CD8-positive, alpha-beta memory T cell (primary cell): ENCODE data around the gene GGACT. TPM values are rescaled to one million over a fixed set of nuclear protein-coding genes. Genes with fewer than 3 reads are reported as not detected.

Experiments
- CTCF ChIA-PET: fragments of 350-600 bp; sonication (Branson Sonifier 250); formaldehyde crosslinking; loops from one replicate; lab custom pipeline; 2021; ENCODE audit warnings: antibody characterized with exemption; lab: Charles Lee
- POLR2A ChIA-PET: fragments of 350-600 bp; sonication (Branson Sonifier 250); formaldehyde crosslinking; loops from one replicate; lab custom pipeline; 2021; ENCODE audit warnings: antibody characterized with exemption; lab: Charles Lee
- DNase-seq, 5 donors: peaks; one replicate each; pipeline versions ENCODE4 v3.0.0 to v3.0.0-alpha.2; 2020 to 2022; ENCODE audit warnings: mixed read lengths in 1 of 5
- H3K27ac ChIP-seq: one replicate; pipeline ENCODE4 v1.7.0; 2013; ENCODE audit warnings: low read depth, mild to moderate bottlenecking, low read length, moderate library complexity
- H3K27me3 ChIP-seq: 2 replicates; pipeline ENCODE4 v1.7.0; 2013; ENCODE audit warnings: low read length, mild to moderate bottlenecking; ENCODE audit not compliant: insufficient read depth, poor library complexity, severe bottlenecking
- H3K36me3 ChIP-seq: 2 replicates; pipeline ENCODE4 v1.7.0; 2013; ENCODE audit warnings: mild to moderate bottlenecking, low read length, moderate library complexity; ENCODE audit not compliant: insufficient read depth
- H3K4me1 ChIP-seq: 2 replicates; pipeline ENCODE4 v1.7.0; 2013; ENCODE audit warnings: mild to moderate bottlenecking, low read length, moderate library complexity; ENCODE audit not compliant: insufficient read depth
- H3K4me3 ChIP-seq: 2 replicates; pipeline ENCODE4 v1.7.0; 2013; ENCODE audit warnings: mild to moderate bottlenecking, low read length
- H3K9me3 ChIP-seq: 2 replicates; pipeline ENCODE4 v1.7.0; 2013; ENCODE audit warnings: mild to moderate bottlenecking, low read length
- H3K27ac Mint-ChIP-seq, 8 donors: one replicate each; pipeline ENCODE4 v1.8.0; 2020 to 2021; ENCODE audit warnings: mixed read lengths in 8 of 8, mild to moderate bottlenecking in 6 of 8, inconsistent platforms in 3 of 8, moderate library complexity in 3 of 8
- H3K27me3 Mint-ChIP-seq, 2 donors: one replicate each; pipeline ENCODE4 v1.8.0; 2020 to 2021; ENCODE audit warnings: mixed read lengths in 2 of 2, mild to moderate bottlenecking in 1 of 2, moderate library complexity in 1 of 2
- H3K36me3 Mint-ChIP-seq, 3 donors: one replicate each; pipeline ENCODE4 v1.8.0; 2020 to 2021; ENCODE audit warnings: mixed read lengths in 3 of 3, inconsistent platforms in 1 of 3, mild to moderate bottlenecking in 1 of 3
- H3K4me1 Mint-ChIP-seq, 3 donors: one replicate each; pipeline ENCODE4 v1.8.0; 2020 to 2021; ENCODE audit warnings: mixed read lengths in 3 of 3, inconsistent platforms in 1 of 3, mild to moderate bottlenecking in 1 of 3
- H3K4me3 Mint-ChIP-seq, 7 donors: one replicate each; pipeline ENCODE4 v1.8.0; 2020 to 2021; ENCODE audit warnings: mixed read lengths in 7 of 7, mild to moderate bottlenecking in 6 of 7, moderate library complexity in 4 of 7, inconsistent platforms in 2 of 7
- H3K9me3 Mint-ChIP-seq, 5 donors: one replicate each; pipeline ENCODE4 v1.8.0; 2020 to 2022; ENCODE audit warnings: mixed read lengths in 5 of 5, mild to moderate bottlenecking in 3 of 5, moderate library complexity in 2 of 5, inconsistent platforms in 1 of 5
- polyA plus RNA-seq: library from polyadenylated mRNA; unstranded; fragments of 300-500 nt; fragmentation: Illumina TruSeq; gene quantifications from one replicate; pipeline ENCODE4 v1.2.3, GENCODE V29; 2021
- total RNA-seq, 2 experiments: library from RNA; stranded (reverse); gene quantifications; one replicate each; pipeline ENCODE4 v1.2.3, GENCODE V29; 2021

Gene GGACT
- total and polyA plus RNA-seq, 3 experiments from 2014 or later, result 4.9 to 9.2 (median 5.7) TPM

DNA sequence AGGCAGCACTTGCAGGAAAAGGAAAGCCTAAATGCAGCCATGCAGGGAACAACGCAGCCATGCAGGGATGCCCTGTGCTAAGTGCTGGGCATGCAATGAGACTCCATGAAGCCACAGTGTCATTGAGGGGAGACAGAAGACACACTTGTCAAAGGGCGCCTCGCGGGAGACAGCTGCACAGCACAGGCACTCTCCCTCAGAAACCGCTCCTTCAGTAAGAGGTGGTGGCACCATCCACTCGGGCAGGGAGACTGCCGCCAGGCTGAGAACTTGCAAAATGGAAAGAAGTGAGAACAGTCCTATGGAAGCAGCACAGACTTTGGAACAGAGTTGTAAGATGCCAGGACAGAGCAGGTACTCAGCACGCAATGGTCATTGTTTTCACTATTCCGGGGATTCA, 51.1 kb downstream of the GGACT start:
- Mint-ChIP-seq H3K4me1 (peaks cover 15 to 29% (median 29%) of the 10 kb centered on the region in 3 donors), H3K27me3 (no peaks in the 10 kb centered on the region), H3K36me3 (peaks cover 7 to 19% (median 11%) of the 10 kb centered on the region in 3 donors), H3K27ac (peak overlapping the region in 1 of 8 donors; percentile 43), H3K4me3 (peak overlapping the region in 2 of 7 donors; percentile 0 to 15), H3K9me3 (no peaks in the 10 kb centered on the region)
- ChIA-PET CTCF (no interaction called here), POLR2A (no interaction called here)
- no peak overlapping the region for H3K4me3 ChIP-seq
- H3K36me3 ChIP-seq, result no peaks in the 10 kb centered on the region
- DNase-seq, result no peak
- peaks cover 17% of the 10 kb centered on the region for H3K4me1 ChIP-seq
- no peaks in the 10 kb centered on the region for H3K9me3 ChIP-seq
- H3K27me3 ChIP-seq, result no peaks in the 10 kb centered on the region
- no peak overlapping the region for H3K27ac ChIP-seq

DNA sequence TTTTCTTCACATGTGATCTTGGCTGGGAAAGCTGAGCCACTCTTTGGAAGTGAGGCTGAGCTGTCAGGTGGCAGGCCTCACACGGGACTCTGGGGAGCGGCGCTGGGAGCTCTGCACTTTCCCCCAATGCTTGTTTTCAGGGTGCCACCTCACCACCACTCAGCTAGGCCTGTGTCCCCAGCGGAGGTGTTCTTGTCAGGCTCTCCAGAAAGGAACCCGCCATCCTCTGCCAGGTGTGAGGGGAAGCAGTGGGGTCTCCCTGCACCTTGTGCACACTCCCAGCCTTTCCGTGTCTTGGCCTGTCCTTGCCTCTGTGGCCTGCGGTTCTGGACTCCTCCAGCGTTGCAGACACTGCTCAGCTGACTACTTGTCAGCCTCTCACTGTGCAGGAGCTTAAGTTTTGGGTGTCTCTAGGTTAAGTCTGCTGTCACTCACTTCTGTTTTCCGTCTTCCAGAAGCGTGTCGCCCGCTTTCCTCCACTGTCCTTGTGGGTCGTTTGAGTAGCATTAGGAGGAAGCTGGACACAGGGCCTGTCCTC, 51.9 kb downstream of the GGACT start:
- Mint-ChIP-seq H3K36me3 (peaks cover 7 to 20% (median 11%) of the 10 kb centered on the region in 3 donors), H3K9me3 (no peaks in the 10 kb centered on the region), H3K4me1 (peaks cover 15 to 29% (median 25%) of the 10 kb centered on the region in 3 donors), H3K4me3 (no peak overlapping the region), H3K27me3 (no peaks in the 10 kb centered on the region), H3K27ac (peak overlapping the region in 1 of 8 donors; percentile 31)
- Histone ChIP-seq H3K4me1 (peaks cover 17% of the 10 kb centered on the region), H3K27ac (no peak overlapping the region), H3K9me3 (no peaks in the 10 kb centered on the region), H3K27me3 (no peaks in the 10 kb centered on the region), H3K4me3 (no peak overlapping the region), H3K36me3 (no peaks in the 10 kb centered on the region)
- POLR2A ChIA-PET, result no interaction called here
- CTCF ChIA-PET, result no interaction called here
- DNase-seq, result no peak

- Histone ChIP-seq H3K27ac (no peak overlapping the region), H3K27me3 (no peaks in the 10 kb centered on the region), H3K4me3 (no peak overlapping the region), H3K36me3 (no peaks in the 10 kb centered on the region), H3K4me1 (peaks cover 17% of the 10 kb centered on the region), H3K9me3 (no peaks in the 10 kb centered on the region)
- H3K4me1 Mint-ChIP-seq, result peaks cover 15 to 29% (median 25%) of the 10 kb centered on the region in 3 donors
- H3K36me3 Mint-ChIP-seq, result peaks cover 6 to 23% (median 13%) of the 10 kb centered on the region in 3 donors
- CTCF ChIA-PET, result no interaction called here
- DNase-seq, result no peak
- no peak overlapping the region for H3K27ac Mint-ChIP-seq
- H3K27me3 Mint-ChIP-seq, result no peaks in the 10 kb centered on the region
- POLR2A ChIA-PET, result no interaction called here
- no peak overlapping the region for H3K4me3 Mint-ChIP-seq
- H3K9me3 Mint-ChIP-seq, result no peaks in the 10 kb centered on the region
Observed at GRCh38 chr13:100535426-100536135, 53.0 kb downstream of the GGACT start.

GRCh38 chr13:100534911-100535310, 53.7 kb downstream of the GGACT start:
- H3K4me3 ChIP-seq, result no peak overlapping the region
- POLR2A ChIA-PET, result no interaction called here
- no peaks in the 10 kb centered on the region for H3K9me3 Mint-ChIP-seq
- H3K36me3 ChIP-seq, result no peaks in the 10 kb centered on the region
- no peaks in the 10 kb centered on the region for H3K27me3 Mint-ChIP-seq
- no peak for DNase-seq
- CTCF ChIA-PET, result no interaction called here
- no peaks in the 10 kb centered on the region for H3K27me3 ChIP-seq
- H3K9me3 ChIP-seq, result no peaks in the 10 kb centered on the region
- H3K4me1 Mint-ChIP-seq, result peaks cover 15 to 29% (median 25%) of the 10 kb centered on the region in 3 donors
- H3K4me1 ChIP-seq, result peaks cover 17% of the 10 kb centered on the region
- H3K4me3 Mint-ChIP-seq, result no peak overlapping the region
- H3K36me3 Mint-ChIP-seq, result peaks cover 3 to 20% (median 12%) of the 10 kb centered on the region in 3 donors
- no peak overlapping the region for H3K27ac Mint-ChIP-seq
- H3K27ac ChIP-seq, result no peak overlapping the region

DNA sequence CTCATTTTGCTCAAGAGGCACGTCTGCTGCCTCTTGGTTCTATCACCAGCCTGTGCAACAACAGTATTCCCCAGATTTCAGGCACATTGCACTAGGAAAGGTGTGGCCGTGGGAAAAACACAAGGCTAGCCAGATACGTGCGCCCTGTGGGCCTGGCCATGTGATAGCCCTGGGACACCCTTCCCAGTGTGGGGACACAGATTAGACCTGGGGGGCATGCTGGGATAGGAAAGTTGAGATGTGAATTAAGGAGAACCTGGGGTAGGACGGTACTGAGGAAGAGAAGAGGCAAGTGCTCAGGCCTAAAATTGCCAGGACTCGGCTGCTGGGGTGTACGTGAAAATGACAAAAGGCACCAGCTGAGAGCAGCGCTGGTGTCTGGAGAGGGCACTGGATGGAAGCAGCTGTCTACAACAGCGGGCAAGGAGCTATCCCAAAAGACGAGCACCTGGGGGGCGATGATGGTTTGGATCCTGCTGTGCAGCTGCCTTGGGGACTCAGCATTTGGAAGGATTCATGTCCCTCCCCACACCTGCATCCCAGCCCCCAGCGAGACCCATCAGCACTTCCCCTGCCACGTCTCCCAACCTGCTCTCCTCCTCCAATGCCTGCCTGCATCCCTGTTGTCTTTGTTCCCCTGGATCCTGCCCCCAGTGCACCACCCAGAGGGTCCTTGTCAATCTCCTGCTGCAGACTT, 54.3 kb downstream of the GGACT start:
- POLR2A ChIA-PET, result no interaction called here
- CTCF ChIA-PET, result no interaction called here
- Histone ChIP-seq H3K27ac (no peak overlapping the region), H3K9me3 (no peaks in the 10 kb centered on the region), H3K27me3 (no peaks in the 10 kb centered on the region), H3K36me3 (no peaks in the 10 kb centered on the region), H3K4me1 (peaks cover 17% of the 10 kb centered on the region), H3K4me3 (no peak overlapping the region)
- DNase-seq, result no peak
- peaks cover 3 to 23% (median 12%) of the 10 kb centered on the region in 3 donors for H3K36me3 Mint-ChIP-seq
- H3K4me3 Mint-ChIP-seq, result no peak overlapping the region
- peak overlapping the region in 1 of 8 donors; percentile 48 for H3K27ac Mint-ChIP-seq
- H3K27me3 Mint-ChIP-seq, result no peaks in the 10 kb centered on the region
- no peaks in the 10 kb centered on the region for H3K9me3 Mint-ChIP-seq
- H3K4me1 Mint-ChIP-seq, result peaks cover 15 to 25% (median 22%) of the 10 kb centered on the region in 3 donors

- Mint-ChIP-seq H3K36me3 (peaks cover 3 to 29% (median 9%) of the 10 kb centered on the region in 3 donors), H3K9me3 (no peaks in the 10 kb centered on the region), H3K4me1 (peaks cover 8 to 19% (median 16%) of the 10 kb centered on the region in 3 donors), H3K27ac (no peak overlapping the region), H3K27me3 (no peaks in the 10 kb centered on the region), H3K4me3 (no peak overlapping the region)
- ChIA-PET CTCF (no interaction called here), POLR2A (no interaction called here)
- Histone ChIP-seq H3K9me3 (no peaks in the 10 kb centered on the region), H3K4me1 (peaks cover 17% of the 10 kb centered on the region), H3K27me3 (no peaks in the 10 kb centered on the region), H3K36me3 (no peaks in the 10 kb centered on the region), H3K4me3 (no peak overlapping the region), H3K27ac (no peak overlapping the region)
- no peak for DNase-seq
Observed at GRCh38 chr13:100533588-100534041, 55.0 kb downstream of the GGACT start.

GRCh38 chr13:100532836-100533435, 55.7 kb downstream of the GGACT start:
- Mint-ChIP-seq H3K27me3 (no peaks in the 10 kb centered on the region), H3K36me3 (peaks cover 7 to 35% (median 9%) of the 10 kb centered on the region in 3 donors), H3K9me3 (no peaks in the 10 kb centered on the region), H3K27ac (peak overlapping the region in 1 of 8 donors; percentile 29), H3K4me1 (peaks cover 3 to 12% (median 9%) of the 10 kb centered on the region in 3 donors), H3K4me3 (no peak overlapping the region)
- Histone ChIP-seq H3K4me1 (peaks cover 14% of the 10 kb centered on the region), H3K4me3 (no peak overlapping the region), H3K9me3 (no peaks in the 10 kb centered on the region), H3K27ac (no peak overlapping the region), H3K36me3 (no peaks in the 10 kb centered on the region), H3K27me3 (no peaks in the 10 kb centered on the region)
- ChIA-PET CTCF (interaction anchor here (2.9 kb wide), 1 partner anchor 18 kb away, joined by 8 read pairs; no protein-coding TSS in a partner anchor), POLR2A (no interaction called here)
- no peak for DNase-seq
